Activated T-cell treated with anti-CD3 and anti-CD28 coated beads, Interleukin-2, amount 50 U/mL, for 4 hours (primary cell): ENCODE results near the gene ITGA11. TPM values are rescaled to one million over a fixed set of nuclear protein-coding genes. Genes with fewer than 3 reads are reported as not detected.
"Not testable (repeated sequence)": the region's sequence is repeated elsewhere in the genome, so short reads cannot be mapped to it uniquely, and the experiment has no call there.

Source experiments
- ATAC-seq, 2 donors: fragments of 200-7000 bp; cut with Tn5 transposase; one replicate each; pipeline ENCODE4 v1.10.0; 2021
- DNase-seq: peaks from one replicate; pipeline ENCODE4 v3.0.0-alpha.2; 2020
- H3K27me3 Mint-ChIP-seq: one replicate; pipeline ENCODE4 v1.8.0; 2021; ENCODE audit warnings: low read depth, mixed read lengths
- H3K36me3 Mint-ChIP-seq: one replicate; pipeline ENCODE4 v1.8.0; 2022; ENCODE audit warnings: mixed read lengths; ENCODE audit not compliant: insufficient read depth
- H3K4me1 Mint-ChIP-seq: one replicate; pipeline ENCODE4 v1.8.0; 2021; ENCODE audit warnings: low read depth, mixed read lengths
- H3K4me3 Mint-ChIP-seq: one replicate; pipeline ENCODE4 v1.8.0; 2021; ENCODE audit warnings: mild to moderate bottlenecking, moderate library complexity, mixed read lengths
- H3K9me3 Mint-ChIP-seq: one replicate; pipeline ENCODE4 v1.8.0; 2021; ENCODE audit warnings: mixed read lengths
- total RNA-seq, 3 donors: library from RNA; stranded (reverse); gene quantifications; one replicate each; pipeline ENCODE4 v1.2.1, GENCODE V29; 2021

ITGA11 gene
- total RNA-seq, 3 donors from 2014 or later: 0.05 to 0.21 TPM; not detected in 1

DNA sequence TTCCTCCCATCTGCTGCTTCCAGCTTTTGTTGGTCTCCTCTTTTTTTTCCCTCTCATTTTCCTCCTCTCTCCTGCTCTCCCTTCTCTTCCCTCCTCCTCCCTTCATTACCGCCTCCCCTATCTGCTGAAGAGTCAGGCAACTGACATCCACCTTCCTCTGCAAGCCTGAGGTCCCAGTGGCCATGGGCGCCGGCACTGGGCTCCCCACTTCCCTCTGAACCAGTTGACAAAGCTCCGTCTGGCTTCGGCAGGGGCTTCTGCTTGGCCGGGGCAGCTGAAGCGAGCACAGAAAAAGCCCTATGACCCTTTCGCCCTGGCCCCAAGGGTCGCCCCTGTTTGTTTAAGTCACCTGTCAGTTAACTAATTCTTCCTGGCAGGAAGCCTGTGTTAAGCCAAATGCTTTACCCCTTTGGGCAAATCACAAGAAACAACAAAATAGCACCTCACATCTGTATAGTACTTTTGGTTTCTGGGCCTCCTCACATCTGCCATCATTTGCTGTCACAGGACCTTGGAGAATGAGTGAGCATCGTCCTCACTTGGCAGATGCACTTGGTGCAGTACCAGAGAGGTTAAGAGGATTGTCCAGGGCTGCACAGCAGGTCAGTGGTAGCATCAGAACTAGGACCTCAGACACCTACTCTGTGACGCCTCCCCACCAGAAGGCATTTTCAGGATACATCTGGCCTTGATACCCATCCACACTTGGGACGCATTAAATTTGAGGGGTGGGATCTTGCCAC, 27.7 kb downstream of the ITGA11 start:
- no peaks in the 10 kb centered on the region for H3K36me3 Mint-ChIP-seq
- ATAC-seq (no peak), DNase-seq (no peak)
- no peak overlapping the region for H3K4me3 Mint-ChIP-seq
- peaks cover 8% of the 10 kb centered on the region for H3K9me3 Mint-ChIP-seq
- H3K4me1 Mint-ChIP-seq: no peaks in the 10 kb centered on the region
- no peaks in the 10 kb centered on the region for H3K27me3 Mint-ChIP-seq

DNA sequence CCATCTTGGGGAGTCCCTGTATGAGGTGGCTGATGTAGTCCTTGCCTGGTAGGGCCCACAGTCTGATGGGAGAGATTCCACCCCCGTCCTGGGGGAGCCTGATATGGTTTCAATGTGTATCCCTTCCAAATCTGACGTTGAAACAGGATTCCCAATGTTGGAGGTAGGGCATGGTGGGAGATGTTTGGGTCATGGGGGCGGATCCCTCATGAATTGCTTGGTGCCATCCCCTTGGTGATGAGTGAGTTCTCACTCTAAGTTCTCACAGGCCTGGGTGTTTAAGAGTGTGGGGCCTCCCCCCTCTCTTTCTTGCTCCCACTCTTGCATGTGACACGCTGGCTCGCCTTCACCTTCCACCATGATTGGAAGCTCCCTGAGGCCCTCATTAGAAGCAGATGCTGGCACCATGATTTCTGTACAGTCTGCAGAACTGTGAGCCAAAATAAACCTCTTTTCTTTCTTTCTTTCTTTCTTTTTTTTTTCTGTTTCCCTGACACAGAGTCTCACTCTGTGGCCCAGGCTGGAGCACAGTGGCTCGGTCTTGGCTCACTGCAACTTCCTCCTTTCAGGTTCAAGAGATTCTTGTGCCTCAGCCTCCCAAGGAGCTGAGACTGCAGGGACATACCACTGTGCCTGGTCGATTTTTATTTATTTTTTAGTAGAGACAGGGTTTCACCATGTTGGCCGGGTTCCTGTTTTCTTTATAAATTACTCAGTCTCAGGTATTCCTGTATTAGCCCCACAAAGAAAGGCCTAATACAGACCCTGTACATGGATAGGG, 28.6 kb downstream of the ITGA11 start:
- H3K36me3 Mint-ChIP-seq: no peaks in the 10 kb centered on the region
- no peaks in the 10 kb centered on the region for H3K4me1 Mint-ChIP-seq
- ATAC-seq (no peak), DNase-seq (no peak)
- H3K27me3 Mint-ChIP-seq: no peaks in the 10 kb centered on the region
- no peak overlapping the region for H3K4me3 Mint-ChIP-seq
- peaks cover 8% of the 10 kb centered on the region for H3K9me3 Mint-ChIP-seq

DNA sequence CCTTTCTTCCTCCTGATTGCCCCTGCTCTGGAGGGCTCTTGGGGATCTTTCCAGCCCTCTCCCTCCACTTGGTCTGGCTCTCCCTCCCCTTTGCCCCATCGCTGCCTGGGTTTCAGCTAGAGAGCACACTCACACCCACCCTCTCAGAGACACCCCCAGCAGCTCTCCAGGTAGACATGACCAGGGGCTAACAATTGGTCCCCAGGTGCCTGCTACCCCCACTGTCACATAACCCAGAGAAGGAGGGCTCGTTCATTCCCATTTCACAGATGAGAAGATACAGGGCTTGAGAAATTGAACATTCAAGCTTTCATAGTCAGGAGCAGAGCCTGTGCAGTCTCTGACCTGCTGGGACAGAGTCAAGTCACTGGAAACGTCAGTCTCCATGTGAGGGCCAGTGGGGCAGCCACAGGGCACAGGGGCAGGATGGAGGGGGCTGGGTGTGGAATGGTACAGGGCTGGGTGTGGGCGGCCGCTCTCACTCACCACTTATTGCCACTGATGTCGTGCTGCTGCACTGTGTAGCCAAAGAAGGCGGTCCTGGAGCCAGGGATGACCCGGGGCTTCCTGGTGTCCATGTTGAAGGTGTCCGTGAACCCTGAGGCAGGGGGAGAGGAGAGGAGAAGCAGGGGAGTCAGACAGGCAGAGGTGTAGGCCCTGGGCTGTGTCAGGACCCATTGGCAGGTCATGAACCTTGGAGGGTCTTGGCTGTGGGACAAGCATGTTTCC, 29.4 kb downstream of the ITGA11 start:
- H3K4me3 Mint-ChIP-seq: no peak overlapping the region
- H3K4me1 Mint-ChIP-seq: no peaks in the 10 kb centered on the region
- H3K9me3 Mint-ChIP-seq: peaks cover 8% of the 10 kb centered on the region
- DNase-seq: no peak
- H3K36me3 Mint-ChIP-seq: no peaks in the 10 kb centered on the region
- ATAC-seq: no peak
- no peaks in the 10 kb centered on the region for H3K27me3 Mint-ChIP-seq

DNA sequence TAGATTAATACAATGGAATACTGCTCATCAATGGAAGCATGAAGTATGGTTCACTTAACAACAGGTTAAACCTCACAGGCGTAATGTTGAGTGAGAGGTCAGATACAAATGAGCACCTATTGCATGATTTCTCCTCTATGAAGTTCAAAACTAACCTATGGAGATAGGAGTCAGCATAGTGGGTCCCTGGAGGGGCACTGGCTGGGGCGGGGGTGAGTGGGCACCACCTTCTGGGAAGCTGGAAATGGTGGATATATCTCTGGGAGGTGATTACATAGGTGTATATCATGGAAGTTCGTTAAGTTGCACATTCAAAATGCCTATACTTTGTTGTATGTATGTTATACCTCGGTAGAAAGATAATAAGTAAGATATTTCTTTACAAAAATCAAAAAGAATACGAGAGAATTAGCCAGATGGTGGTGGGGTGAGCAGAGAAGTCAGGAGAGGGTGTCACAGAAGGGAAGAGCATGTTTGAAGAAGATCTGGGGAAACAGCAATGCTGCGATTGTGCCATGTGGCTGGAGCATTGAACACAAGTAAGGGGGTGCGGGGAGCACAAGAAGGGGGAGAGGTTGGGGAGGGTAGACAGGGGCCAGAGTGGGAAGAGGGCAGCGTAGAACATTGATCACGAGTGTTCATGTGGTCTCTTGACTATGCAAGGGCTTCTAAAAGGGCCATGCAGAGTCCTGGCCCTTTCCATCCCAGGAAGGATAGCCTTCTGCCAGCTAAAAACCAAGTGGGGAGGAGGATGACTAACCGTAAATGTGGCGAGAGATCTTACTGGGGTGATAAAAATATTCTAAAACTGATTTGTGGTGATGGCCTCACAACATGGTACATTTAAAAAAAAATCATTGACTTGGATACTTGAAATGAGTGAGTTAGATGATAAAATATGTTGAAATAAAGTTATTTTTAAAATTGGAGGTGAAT, 30.2 kb downstream of the ITGA11 start:
- no peaks in the 10 kb centered on the region for H3K36me3 Mint-ChIP-seq
- H3K4me3 Mint-ChIP-seq: no peak overlapping the region
- ATAC-seq (no peak), DNase-seq (no peak)
- H3K27me3 Mint-ChIP-seq: no peaks in the 10 kb centered on the region
- no peaks in the 10 kb centered on the region for H3K4me1 Mint-ChIP-seq
- peaks cover 8% of the 10 kb centered on the region for H3K9me3 Mint-ChIP-seq

DNA sequence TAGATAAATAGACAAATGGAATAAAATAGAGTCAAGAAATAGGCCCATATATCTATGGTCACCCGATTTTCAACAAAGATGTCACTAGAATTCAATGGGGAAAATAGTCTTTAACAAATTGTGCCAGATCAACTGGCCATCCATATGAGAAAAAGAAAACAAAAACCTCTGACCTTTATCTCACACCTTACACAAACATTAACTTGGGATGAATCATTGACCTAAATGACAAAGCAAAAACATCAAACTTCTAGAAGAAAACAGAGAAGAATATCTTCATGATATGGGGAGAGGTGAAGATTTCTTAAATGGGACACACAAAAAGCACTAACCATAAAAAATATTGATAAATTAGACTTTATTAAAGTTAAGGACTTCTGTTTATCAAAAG, 31.9 kb downstream of the ITGA11 start:
- H3K27me3 Mint-ChIP-seq: peaks cover 4% of the 10 kb centered on the region
- no peak for DNase-seq
- ATAC-seq: no peak

DNA sequence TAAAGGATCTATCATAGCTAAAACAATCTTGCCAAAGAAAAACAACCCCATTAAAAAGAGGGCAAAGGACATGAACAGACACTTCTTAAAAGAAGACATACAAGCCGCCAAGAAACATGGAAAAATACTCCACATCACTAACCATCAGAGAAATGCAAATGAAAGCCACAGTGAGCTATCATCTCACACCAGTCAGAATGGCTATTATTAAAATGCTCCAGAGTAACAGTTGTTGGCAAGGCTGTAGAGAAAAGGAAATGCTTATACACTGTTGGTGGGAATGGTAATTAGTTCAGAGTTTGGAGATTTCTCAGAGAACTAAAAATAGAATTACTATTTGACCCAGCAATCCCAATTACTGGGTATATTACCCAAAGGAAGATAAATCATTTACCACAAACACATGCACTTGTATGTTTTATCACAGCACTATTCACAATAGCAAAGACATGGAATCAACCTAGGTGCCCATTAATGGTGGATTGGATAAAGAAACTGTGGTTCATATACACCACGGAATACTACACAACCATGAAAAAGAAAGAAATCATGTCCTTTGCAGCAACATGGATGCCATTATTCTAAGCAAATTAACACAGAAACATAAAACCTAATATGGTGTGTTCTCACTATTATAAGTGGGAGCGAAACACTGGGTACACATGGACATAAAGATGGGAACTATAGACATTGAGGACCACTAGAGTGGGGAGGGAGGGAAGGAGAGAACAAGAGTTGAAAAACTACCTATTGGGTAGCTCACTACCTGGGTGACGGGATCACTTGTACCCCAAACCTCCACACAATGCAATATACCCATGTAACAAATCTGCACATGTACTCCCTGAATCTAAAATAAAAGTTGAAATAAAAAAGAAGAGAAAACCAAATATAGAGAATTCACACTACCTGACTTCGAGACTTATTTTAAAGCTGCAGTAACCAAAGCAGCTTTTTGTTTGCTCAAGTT, 32.6 kb downstream of the ITGA11 start:
- DNase-seq (no peak), ATAC-seq (no peak)
- H3K4me1 Mint-ChIP-seq: no peaks in the 10 kb centered on the region
- no peaks in the 10 kb centered on the region for H3K36me3 Mint-ChIP-seq
- H3K27me3 Mint-ChIP-seq: peaks cover 10% of the 10 kb centered on the region
- H3K9me3 Mint-ChIP-seq: peaks cover 8% of the 10 kb centered on the region
- H3K4me3 Mint-ChIP-seq: no peak overlapping the region

More for the DNA sequence above, 31.9 kb downstream of the ITGA11 start:
- Mint-ChIP-seq H3K9me3 (peaks cover 8% of the 10 kb centered on the region), H3K4me3 (no peak overlapping the region), H3K4me1 (no peaks in the 10 kb centered on the region), H3K36me3 (no peaks in the 10 kb centered on the region)

DNA sequence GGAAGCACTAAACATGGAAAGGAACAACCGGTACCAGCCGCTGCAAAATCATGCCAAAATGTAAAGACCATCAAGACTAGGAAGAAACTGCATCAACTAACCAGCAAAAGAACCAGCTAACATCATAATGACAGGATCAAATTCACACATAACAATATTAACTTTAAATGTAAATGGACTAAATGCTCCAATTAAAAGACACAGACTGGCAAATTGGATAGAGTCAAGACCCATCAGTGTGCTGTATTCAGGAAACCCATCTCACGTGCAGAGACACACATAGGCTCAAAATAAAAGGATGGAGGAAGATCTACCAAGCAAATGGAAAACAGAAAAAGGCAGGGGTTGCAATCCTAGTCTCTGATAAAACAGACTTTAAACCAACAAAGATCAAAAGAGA, 34.0 kb downstream of the ITGA11 start:
- not testable (repeated sequence) for H3K4me3 Mint-ChIP-seq, DNase-seq, H3K9me3 Mint-ChIP-seq, H3K36me3 Mint-ChIP-seq, H3K4me1 Mint-ChIP-seq, ATAC-seq
- peaks cover 20% of the 10 kb centered on the region for H3K27me3 Mint-ChIP-seq

DNA sequence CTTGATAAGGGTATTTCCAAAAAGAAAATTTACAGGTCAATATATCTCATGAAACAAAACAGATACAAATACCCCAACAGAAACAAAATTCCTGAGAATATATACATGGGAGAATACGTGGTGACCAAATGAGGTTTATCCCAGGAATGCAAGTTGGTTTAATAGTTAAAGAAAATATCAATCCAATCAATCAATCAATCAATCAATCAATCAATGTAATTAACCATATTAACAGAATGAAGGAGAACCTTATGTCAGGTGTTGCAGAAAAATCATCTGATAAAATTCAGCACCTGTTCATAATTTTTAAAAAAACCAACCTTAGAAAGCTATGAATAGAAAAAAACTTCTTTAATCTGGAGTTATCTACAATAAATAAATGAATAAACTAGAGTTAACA, 35.9 kb downstream of the ITGA11 start:
- DNase-seq (no peak), ATAC-seq (no peak)
- Mint-ChIP-seq H3K4me3 (no peak overlapping the region), H3K9me3 (no peaks in the 10 kb centered on the region), H3K36me3 (no peaks in the 10 kb centered on the region), H3K4me1 (no peaks in the 10 kb centered on the region), H3K27me3 (peaks cover 35% of the 10 kb centered on the region)

DNA sequence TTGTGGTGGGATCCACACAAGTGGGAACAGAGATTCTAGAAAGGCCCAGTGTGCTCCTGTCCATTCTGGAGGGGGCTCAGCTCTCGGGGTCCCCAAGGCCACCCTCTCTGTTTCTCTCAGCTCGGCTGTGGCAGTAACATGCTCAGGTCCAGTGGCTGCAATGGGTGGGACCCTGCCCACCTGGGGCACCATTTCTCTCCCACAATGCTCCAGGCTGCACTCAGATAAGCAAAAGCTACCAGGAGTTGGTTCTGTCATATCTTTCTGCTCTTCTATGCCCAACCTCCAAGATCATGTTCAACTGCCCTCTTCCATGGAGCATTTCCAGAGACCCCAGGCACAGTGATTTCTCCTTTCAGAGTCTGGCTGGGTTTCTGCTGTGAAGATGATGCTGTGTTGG, 40.8 kb downstream of the ITGA11 start:
- no peak for ATAC-seq
- Mint-ChIP-seq H3K36me3 (no peaks in the 10 kb centered on the region), H3K4me1 (no peaks in the 10 kb centered on the region), H3K4me3 (no peak overlapping the region), H3K9me3 (no peaks in the 10 kb centered on the region), H3K27me3 (peaks cover 39% of the 10 kb centered on the region)
- DNase-seq: no peak

DNA sequence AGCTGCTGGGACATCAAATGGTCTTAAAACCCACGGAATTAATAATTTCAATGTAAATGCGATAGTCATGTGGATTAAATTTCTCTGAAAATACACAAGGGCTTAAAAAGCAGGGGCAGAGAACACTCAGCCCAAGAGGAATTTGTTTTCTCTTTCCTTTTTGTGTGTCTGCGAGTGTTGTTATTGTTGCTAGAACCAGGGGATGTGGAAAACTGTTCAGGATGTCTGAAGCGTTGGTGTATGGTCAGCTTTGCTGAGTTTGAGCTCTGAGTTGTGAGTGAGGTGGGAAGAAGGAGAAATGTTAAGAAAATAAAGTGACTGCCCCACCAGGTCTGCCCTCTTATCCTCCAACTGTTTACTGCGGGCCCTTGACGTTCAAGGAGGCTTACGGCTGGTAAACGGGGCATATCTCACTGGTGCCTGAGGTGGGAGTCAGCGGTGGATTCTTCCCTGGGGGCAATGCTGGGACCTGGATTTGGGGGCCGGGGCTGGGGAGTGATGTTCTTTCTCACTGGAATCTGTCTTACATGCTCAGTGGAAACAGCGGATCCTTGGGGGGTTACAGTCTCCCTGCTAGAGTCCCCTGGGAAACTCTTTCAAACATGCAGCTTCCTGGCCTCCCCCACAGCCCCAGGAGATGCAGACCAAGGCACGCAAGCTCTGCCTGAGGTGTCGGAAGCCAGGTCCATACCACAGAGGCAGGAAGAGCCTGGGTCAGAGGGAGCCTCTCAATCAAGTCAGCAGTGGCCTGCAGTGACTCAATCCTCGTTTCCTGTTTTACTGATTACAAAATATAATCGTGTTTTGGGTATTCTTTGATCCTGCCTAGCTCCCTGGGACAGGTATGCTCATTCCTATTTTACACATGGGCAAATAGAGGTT, 41.8 kb downstream of the ITGA11 start:
- no peak overlapping the region for H3K4me3 Mint-ChIP-seq
- DNase-seq: no peak

DNA sequence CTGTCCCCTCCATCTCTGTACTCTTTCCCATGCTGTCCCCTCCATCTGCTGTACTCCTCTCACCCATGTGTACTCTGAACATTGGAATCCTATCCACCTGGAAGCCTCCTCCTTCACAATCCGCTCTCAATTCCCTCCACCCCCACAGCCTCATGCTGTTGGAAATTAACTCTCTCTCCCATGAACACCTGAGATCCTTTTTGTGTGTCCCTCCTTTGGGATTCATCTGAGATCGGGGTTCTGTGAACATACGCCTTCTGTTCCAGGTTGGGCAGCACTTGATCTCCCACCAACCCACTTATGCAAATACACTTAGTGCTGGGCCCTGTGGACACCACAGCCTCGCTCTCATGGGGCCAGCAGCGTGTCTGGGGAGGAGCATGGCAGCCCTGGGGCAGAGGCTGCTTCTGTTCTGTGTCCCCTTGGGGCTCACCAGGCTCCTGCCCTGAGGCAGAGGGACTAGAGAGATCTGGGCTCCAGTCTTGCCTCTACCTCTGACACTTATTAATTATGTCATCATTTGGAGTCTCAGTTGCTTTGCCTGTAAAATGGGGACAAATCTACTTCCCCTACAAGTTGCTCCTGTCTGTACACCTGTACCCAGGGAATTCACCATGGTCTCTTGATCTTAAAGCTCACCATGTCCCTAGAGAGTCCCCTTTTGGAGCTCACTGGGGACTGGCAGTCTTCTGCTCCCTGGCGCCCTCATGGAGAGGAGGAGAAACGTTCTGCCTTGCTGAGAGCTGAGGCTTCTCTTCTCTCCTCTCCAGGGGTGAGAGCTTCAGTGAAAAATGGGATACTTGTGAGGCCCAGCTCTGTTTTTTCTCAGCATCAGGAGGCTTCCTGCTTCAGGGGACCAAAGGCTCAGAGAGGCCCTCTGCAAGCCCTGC, 42.7 kb downstream of the ITGA11 start:
- Mint-ChIP-seq H3K4me3 (no peak overlapping the region), H3K36me3 (no peaks in the 10 kb centered on the region), H3K4me1 (no peaks in the 10 kb centered on the region), H3K27me3 (peaks cover 32% of the 10 kb centered on the region), H3K9me3 (no peaks in the 10 kb centered on the region)
- ATAC-seq: no peak
- no peak for DNase-seq

More for the DNA sequence above, 41.8 kb downstream of the ITGA11 start:
- H3K9me3 Mint-ChIP-seq: no peaks in the 10 kb centered on the region
- peaks cover 35% of the 10 kb centered on the region for H3K27me3 Mint-ChIP-seq
- no peaks in the 10 kb centered on the region for H3K4me1 Mint-ChIP-seq
- ATAC-seq: no peak
- no peaks in the 10 kb centered on the region for H3K36me3 Mint-ChIP-seq
